ENCODE data around the gene IL22.

The IL22 gene

GRCh38 chr12:68276402-68276930 is 23.1 kb upstream of the IL22 start:
- intact Hi-C loops (cut with micrococcal nuclease), result no loop called here
- H3K27ac Mint-ChIP-seq, result no peak overlapping the region
- no peaks in the 10 kb centered on the region for H3K36me3 Mint-ChIP-seq (ENCODE audit: low read depth)

GRCh38 chr12:68272732-68273131 is 19.3 kb upstream of the IL22 start:
- intact Hi-C loops (cut with micrococcal nuclease), result no loop called here
- Mint-ChIP-seq H3K4me3 (no peak overlapping the region), H3K36me3 (ENCODE audit: low read depth) (no peaks in the 10 kb centered on the region), H3K27me3 (no peaks in the 10 kb centered on the region), H3K27ac (no peak overlapping the region), H3K9me3 (no peaks in the 10 kb centered on the region), H3K4me1 (ENCODE audit: low read depth) (peaks cover 13% of the 10 kb centered on the region)

More at GRCh38 chr12:68276402-68276930, 23.1 kb upstream of the IL22 start:
- Mint-ChIP-seq H3K4me3 (no peak overlapping the region), H3K9me3 (no peaks in the 10 kb centered on the region), H3K4me1 (ENCODE audit: low read depth) (no peaks in the 10 kb centered on the region), H3K27me3 (no peaks in the 10 kb centered on the region)

GRCh38 chr12:68271346-68271745 is 17.9 kb upstream of the IL22 start:
- H3K27ac Mint-ChIP-seq, result no peak overlapping the region
- H3K36me3 Mint-ChIP-seq (ENCODE audit: low read depth), result no peaks in the 10 kb centered on the region
- H3K9me3 Mint-ChIP-seq, result no peaks in the 10 kb centered on the region
- H3K4me3 Mint-ChIP-seq, result no peak overlapping the region
- peaks cover 23% of the 10 kb centered on the region for H3K4me1 Mint-ChIP-seq (ENCODE audit: low read depth)
- no peaks in the 10 kb centered on the region for H3K27me3 Mint-ChIP-seq
- intact Hi-C loops (cut with micrococcal nuclease), result no loop called here

GRCh38 chr12:68270358-68270757 is 17.0 kb upstream of the IL22 start:
- Mint-ChIP-seq H3K27ac (no peak overlapping the region), H3K4me3 (no peak overlapping the region), H3K4me1 (ENCODE audit: low read depth) (peaks cover 23% of the 10 kb centered on the region), H3K27me3 (no peaks in the 10 kb centered on the region), H3K9me3 (no peaks in the 10 kb centered on the region), H3K36me3 (ENCODE audit: low read depth) (no peaks in the 10 kb centered on the region)
- intact Hi-C loops (cut with micrococcal nuclease), result no loop called here

- intact Hi-C loops (cut with micrococcal nuclease), result no loop called here
- H3K9me3 Mint-ChIP-seq, result no peaks in the 10 kb centered on the region
- no peak overlapping the region for H3K27ac Mint-ChIP-seq
- no peaks in the 10 kb centered on the region for H3K27me3 Mint-ChIP-seq
- no peak overlapping the region for H3K4me3 Mint-ChIP-seq
- H3K4me1 Mint-ChIP-seq (ENCODE audit: low read depth), result peaks cover 23% of the 10 kb centered on the region
- H3K36me3 Mint-ChIP-seq (ENCODE audit: low read depth), result no peaks in the 10 kb centered on the region
Observed at GRCh38 chr12:68269779-68270178, 16.4 kb upstream of the IL22 start.

- H3K27me3 Mint-ChIP-seq, result no peaks in the 10 kb centered on the region
- H3K4me3 Mint-ChIP-seq, result no peak overlapping the region
- intact Hi-C loops (cut with micrococcal nuclease), result no loop called here
- no peaks in the 10 kb centered on the region for H3K36me3 Mint-ChIP-seq (ENCODE audit: low read depth)
- H3K4me1 Mint-ChIP-seq (ENCODE audit: low read depth), result peaks cover 27% of the 10 kb centered on the region
- H3K27ac Mint-ChIP-seq, result no peak overlapping the region
- no peaks in the 10 kb centered on the region for H3K9me3 Mint-ChIP-seq
Observed at GRCh38 chr12:68268967-68269366, 15.6 kb upstream of the IL22 start.

GRCh38 chr12:68267892-68268396 is 14.5 kb upstream of the IL22 start:
- intact Hi-C loops (cut with micrococcal nuclease), result no loop called here

GRCh38 chr12:68264857-68265256 is 11.5 kb upstream of the IL22 start:
- H3K9me3 Mint-ChIP-seq, result no peaks in the 10 kb centered on the region
- H3K4me1 Mint-ChIP-seq (ENCODE audit: low read depth), result peaks cover 24% of the 10 kb centered on the region
- no peak overlapping the region for H3K27ac Mint-ChIP-seq
- no peak overlapping the region for H3K4me3 Mint-ChIP-seq
- intact Hi-C loops (cut with micrococcal nuclease), result no loop called here
- no peaks in the 10 kb centered on the region for H3K36me3 Mint-ChIP-seq (ENCODE audit: low read depth)
- H3K27me3 Mint-ChIP-seq, result no peaks in the 10 kb centered on the region

More at GRCh38 chr12:68267892-68268396, 14.5 kb upstream of the IL22 start:
- Mint-ChIP-seq H3K27ac (no peak overlapping the region), H3K36me3 (ENCODE audit: low read depth) (no peaks in the 10 kb centered on the region), H3K4me3 (no peak overlapping the region), H3K9me3 (no peaks in the 10 kb centered on the region), H3K27me3 (no peaks in the 10 kb centered on the region), H3K4me1 (ENCODE audit: low read depth) (peaks cover 28% of the 10 kb centered on the region)

- Mint-ChIP-seq H3K9me3 (no peaks in the 10 kb centered on the region), H3K27ac (no peak overlapping the region), H3K36me3 (ENCODE audit: low read depth) (no peaks in the 10 kb centered on the region), H3K4me1 (ENCODE audit: low read depth) (peaks cover 22% of the 10 kb centered on the region), H3K27me3 (no peaks in the 10 kb centered on the region), H3K4me3 (no peak overlapping the region)
- intact Hi-C loops (cut with micrococcal nuclease), result no loop called here
Observed at GRCh38 chr12:68264158-68264855, 10.9 kb upstream of the IL22 start.

- H3K9me3 Mint-ChIP-seq, result no peaks in the 10 kb centered on the region
Observed at GRCh38 chr12:68263366-68263765, 10.0 kb upstream of the IL22 start.

GRCh38 chr12:68261896-68262295 is 8.5 kb upstream of the IL22 start:
- Mint-ChIP-seq H3K9me3 (no peaks in the 10 kb centered on the region), H3K4me3 (no peak overlapping the region), H3K27me3 (peaks cover 1% of the 10 kb centered on the region), H3K27ac (no peak overlapping the region), H3K4me1 (ENCODE audit: low read depth) (peaks cover 10% of the 10 kb centered on the region), H3K36me3 (ENCODE audit: low read depth) (no peaks in the 10 kb centered on the region)
- intact Hi-C loops (cut with micrococcal nuclease), result no loop called here

More at GRCh38 chr12:68263366-68263765, 10.0 kb upstream of the IL22 start:
- Mint-ChIP-seq H3K27ac (no peak overlapping the region), H3K4me3 (no peak overlapping the region), H3K4me1 (ENCODE audit: low read depth) (peaks cover 18% of the 10 kb centered on the region), H3K36me3 (ENCODE audit: low read depth) (no peaks in the 10 kb centered on the region), H3K27me3 (no peaks in the 10 kb centered on the region)
- intact Hi-C loops (cut with micrococcal nuclease), result no loop called here

- no peaks in the 10 kb centered on the region for H3K9me3 Mint-ChIP-seq
- no peak overlapping the region for H3K27ac Mint-ChIP-seq
- no peak overlapping the region for H3K4me3 Mint-ChIP-seq
- H3K4me1 Mint-ChIP-seq (ENCODE audit: low read depth), result peaks cover 5% of the 10 kb centered on the region
- H3K27me3 Mint-ChIP-seq, result peaks cover 1% of the 10 kb centered on the region
- H3K36me3 Mint-ChIP-seq (ENCODE audit: low read depth), result no peaks in the 10 kb centered on the region
- intact Hi-C loops (cut with micrococcal nuclease), result no loop called here
Observed at GRCh38 chr12:68260153-68260552, 6.7 kb upstream of the IL22 start.

- H3K27ac Mint-ChIP-seq, result no peak overlapping the region
- no peaks in the 10 kb centered on the region for H3K36me3 Mint-ChIP-seq (ENCODE audit: low read depth)
- H3K4me1 Mint-ChIP-seq (ENCODE audit: low read depth), result peaks cover 5% of the 10 kb centered on the region
- intact Hi-C loops (cut with micrococcal nuclease), result no loop called here
- no peaks in the 10 kb centered on the region for H3K9me3 Mint-ChIP-seq
- H3K27me3 Mint-ChIP-seq, result peaks cover 1% of the 10 kb centered on the region
- H3K4me3 Mint-ChIP-seq, result no peak overlapping the region
Observed at GRCh38 chr12:68259318-68259940, 6.0 kb upstream of the IL22 start.

GRCh38 chr12:68252077-68252476 is 1.3 kb downstream of the IL22 start:
- no peak overlapping the region for H3K27ac Mint-ChIP-seq
- peaks cover 3% of the 10 kb centered on the region for H3K27me3 Mint-ChIP-seq
- no peaks in the 10 kb centered on the region for H3K9me3 Mint-ChIP-seq
- H3K4me1 Mint-ChIP-seq (ENCODE audit: low read depth), result no peaks in the 10 kb centered on the region
- no peaks in the 10 kb centered on the region for H3K36me3 Mint-ChIP-seq (ENCODE audit: low read depth)
- intact Hi-C loops (cut with micrococcal nuclease), result no loop called here
- no peak overlapping the region for H3K4me3 Mint-ChIP-seq

All from dendritic cell treated with granulocyte-macrophage colony-stimulating factor and Interleukin-4, amounts not matched to agents 40 ng/mL and 50 ng/mL, for 4 days (primary cell).